T47D (cell line): ENCODE data around the gene OPA3.

Source experiments
- DNase-seq, 2 experiments: peaks; one replicate each; pipeline versions ENCODE4 v3.0.0 to v3.0.0-alpha.2; 2011 to 2012; ENCODE audit warnings: low read depth in 1 of 2, low spot score in 1 of 2
- JUND ChIP-seq: IDR thresholded peaks from 2 replicates; pipeline ENCODE4 v1.6.1; 2012; ENCODE audit warnings: low read depth
- in situ Hi-C: cut with HindIII; loops from 2 replicates; pipeline ENCODE4 v1.10.0; 2016; ENCODE audit warnings: low sequenced_read_pairs, low pct_unique_long_range_greater_than_20kb

OPA3 gene

DNA sequence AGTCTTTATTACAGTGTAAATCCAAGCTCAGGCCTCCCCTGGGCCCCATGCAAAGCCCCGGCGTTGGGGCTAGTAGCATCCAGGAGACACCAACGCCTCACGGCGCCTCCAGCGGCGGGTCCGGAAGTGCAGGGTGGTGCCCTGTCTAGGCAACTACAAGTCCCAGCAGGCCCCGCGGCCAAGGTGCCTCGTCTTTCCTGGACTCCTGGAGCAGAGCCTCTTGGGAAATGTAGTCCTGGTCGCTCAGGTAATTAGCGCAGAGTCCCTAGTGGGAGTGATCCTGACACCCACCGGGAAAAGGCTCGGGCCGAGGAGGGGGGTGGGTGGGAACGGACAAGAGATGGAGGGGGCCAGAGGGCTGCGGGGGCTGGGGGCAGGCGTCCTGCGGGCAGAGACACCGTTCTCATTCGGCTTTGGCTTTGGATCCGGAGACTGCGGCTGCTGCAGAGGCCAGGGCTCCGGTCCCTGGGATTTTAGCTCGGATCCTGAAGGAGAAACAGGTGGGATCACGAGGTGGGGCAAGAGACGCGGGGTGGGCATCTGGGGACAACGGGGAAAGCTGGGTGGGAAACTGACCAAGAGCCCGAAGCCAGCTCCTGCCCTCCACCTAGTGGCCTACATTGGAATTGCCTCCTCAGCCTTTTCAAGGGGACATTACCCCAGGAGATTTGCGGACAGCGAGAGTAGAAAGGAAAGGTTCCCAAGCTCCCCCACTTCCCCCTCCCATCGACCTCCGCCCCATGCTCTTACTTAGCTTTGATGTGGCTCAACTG lies 99.1 kb downstream of the OPA3 start:
- in situ Hi-C loops = no loop called here
- DNase-seq = peak in 1 of 2 experiments; percentile 96
- no peak for TF ChIP-seq JUND

DNA sequence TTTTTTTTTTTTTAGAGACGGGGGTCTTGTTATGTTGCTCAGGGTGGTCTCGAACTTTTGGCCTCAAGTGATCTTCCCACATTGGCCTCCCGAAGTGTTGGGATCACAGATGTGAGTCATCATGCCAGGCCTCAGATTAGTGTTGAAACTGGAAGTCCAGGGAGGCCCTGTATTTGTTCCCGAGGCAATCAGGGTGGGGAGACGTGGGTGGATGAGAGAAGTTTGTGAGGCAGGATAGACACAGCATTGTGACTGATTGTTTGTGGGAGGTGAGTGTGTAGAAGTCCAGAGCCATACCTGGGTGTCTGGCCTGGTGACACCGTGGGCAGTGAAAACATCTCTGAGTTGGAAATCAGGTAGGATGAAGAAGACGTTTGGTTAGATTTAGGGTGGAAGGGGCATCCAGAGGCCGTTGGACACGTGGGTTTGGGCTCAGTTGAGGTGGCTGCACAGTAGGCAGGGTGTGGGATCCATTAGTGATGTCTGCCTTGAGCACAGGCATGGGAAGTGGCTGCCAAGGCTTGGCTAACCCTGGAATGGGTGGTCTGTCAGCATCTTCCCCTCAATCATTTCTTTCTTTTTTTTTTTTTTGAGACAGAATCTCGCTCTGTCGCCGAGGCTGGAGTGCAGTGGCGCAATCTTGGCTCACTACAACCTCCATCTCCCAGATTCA lies 100.2 kb downstream of the OPA3 start:
- no peak for DNase-seq
- no peak for TF ChIP-seq JUND
- in situ Hi-C loops = no loop called here

- in situ Hi-C loops = no loop called here
- no peak for DNase-seq
- no peak for TF ChIP-seq JUND
Observed at GRCh38 chr19:45483033-45483432, 101.6 kb downstream of the OPA3 start.

DNA sequence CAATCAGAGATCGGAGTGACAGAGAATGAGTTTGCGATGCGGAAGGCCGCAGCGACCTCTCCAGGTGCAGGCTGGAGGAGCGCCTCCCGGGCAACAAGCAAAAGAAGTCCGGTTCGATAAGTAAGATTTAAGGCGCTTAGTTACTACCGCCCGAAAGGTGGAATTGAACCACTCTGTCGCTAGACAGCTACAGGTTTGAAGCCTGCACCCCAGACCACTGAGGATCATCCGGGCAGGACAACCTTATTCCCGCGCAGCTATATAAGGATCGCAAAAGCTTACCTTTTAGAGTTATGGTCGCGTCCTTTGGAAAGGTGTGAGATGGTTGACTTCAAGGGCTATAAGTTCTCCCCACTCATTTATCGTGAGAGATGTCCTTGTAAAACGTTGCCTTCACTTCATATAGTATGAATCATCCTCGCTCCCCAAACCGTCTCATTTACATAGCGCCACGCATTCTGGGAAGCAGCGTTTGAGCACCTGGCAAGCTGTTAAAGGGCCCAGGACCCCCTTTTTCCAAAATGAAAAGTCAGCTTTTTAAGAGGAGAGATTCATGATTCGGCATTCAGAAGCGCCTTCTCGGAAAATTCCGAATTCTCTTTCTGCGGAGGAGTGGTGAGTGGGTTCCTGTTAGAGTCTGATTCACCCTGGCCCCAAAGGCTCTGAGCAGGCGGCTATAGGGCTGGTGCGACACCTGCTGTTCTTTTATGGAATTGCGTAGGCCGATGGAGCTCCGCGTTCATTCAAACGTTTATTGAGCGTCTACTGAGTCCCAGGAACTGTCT lies 106.0 kb downstream of the OPA3 start:
- no peak for TF ChIP-seq JUND
- in situ Hi-C loops = no loop called here
- DNase-seq = peak in 1 of 2 experiments; percentile 86

GRCh38 chr19:45477713-45478453 lies 106.7 kb downstream of the OPA3 start:
- in situ Hi-C loops = no loop called here
- no peak for DNase-seq
- no peak for TF ChIP-seq JUND
